GOT3 (cell line): Measurements from ENCODE around the gene CATSPER1.
"Not testable (repeated sequence)": the region's sequence is repeated elsewhere in the genome, so short reads cannot be mapped to it uniquely, and the experiment has no call there.

Experiments
- DNase-seq: peaks from one replicate; lab custom pipeline; 2025; ENCODE audit warnings: mixed read lengths; lab: John Stamatoyannopoulos, UW

CATSPER1 gene

GRCh38 chr11:66051766-66052663 is 25.7 kb upstream of the CATSPER1 start, which contains the start of gene SF3B2:
SF3B2 (plus strand) TSS chr11:66052364; CDS start chr11:66052385, 21 bp downstream.
- peak; percentile 78 for DNase-seq

- no peak for DNase-seq
Observed at GRCh38 chr11:66051371-66051765, 25.1 kb upstream of the CATSPER1 start.

- no peak for DNase-seq
Observed at GRCh38 chr11:66050581-66051231, 24.4 kb upstream of the CATSPER1 start.

DNA sequence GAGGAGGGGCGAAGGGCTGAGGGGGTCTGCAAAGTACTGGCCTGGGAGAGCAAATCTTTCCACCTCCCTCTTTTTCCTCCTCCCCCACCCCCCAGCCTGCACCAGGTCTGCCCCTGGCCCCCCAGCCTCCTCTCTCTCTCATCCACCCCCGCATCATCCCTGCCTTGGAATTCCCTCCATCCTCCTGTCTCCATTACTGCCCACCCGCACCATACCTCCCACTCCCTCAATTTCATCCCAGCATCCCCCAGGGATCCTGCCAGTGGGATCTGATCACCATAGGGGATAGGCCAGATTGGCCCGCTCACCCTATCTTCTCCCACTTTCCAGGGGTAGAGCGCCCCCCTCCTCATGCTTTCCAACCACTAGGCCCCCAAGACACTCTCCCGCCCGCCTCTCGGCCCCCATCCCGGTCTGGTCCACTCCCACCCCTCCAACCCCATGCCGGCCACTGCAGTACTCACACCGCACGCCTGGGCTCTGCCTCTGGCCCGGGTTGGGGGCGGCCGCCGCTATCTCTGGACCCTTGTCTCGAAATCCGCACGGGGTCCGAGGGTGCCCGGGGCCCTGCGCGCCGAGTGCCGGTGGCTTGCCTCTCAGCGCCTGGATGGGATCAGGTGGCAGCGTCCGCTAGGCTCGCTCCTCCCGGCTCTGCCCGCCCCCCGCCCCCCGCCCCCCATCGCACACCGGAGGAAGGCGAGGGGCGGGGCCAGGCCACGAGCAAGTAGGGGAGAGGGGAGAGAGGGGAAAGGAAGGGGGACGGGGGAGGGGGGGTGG is 22.5 kb upstream of the CATSPER1 start, which contains the start of gene GAL3ST3:
Gene GAL3ST3, minus strand, starts transcription at position 615 of the 777 bp plus-strand sequence. CDS start 3,746 bp downstream, outside the sequence.
- no peak for DNase-seq

DNA sequence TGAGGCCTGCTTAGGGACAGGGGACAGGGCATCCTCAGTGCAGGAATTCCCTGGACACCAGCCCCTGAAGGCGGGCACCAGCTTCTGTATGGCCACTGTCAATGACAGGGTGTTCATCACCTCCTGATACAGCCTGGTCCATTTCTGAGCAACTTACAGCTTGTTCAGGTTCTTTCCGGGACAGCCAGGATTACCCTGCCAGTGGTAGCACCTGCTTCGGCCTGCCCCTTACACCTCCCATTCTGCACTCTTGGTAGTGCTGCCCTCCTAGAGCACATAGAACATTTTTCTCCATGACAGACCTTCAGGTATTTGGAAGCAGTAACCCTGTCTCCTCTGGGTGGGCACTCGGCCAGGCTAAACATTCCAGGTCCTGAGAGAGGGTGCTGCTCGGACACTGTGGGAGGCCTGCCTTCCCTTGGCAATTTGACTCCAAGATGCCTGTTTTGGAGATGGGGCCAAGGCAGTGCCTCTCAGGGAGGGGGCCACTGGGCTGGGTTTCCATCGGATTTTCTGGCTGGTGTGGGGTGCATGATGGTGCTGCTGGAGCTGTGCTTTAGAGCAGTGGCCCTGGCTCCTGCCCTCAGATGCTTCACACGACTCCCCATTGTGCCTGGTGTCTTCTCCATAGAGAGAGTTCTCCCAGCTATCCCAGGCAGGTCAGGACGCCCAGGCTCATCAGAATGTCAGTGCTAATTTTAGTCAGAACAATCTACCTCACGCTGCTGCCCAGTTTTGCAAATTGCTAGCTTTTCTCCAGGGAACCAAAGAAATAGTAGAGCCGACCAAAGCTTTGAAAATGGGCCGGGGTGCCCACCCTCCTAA is 21.5 kb upstream of the CATSPER1 start:
- no peak for DNase-seq

GRCh38 chr11:66046901-66047300 is 20.6 kb upstream of the CATSPER1 start:
- DNase-seq = no peak

- DNase-seq = no peak
Observed at GRCh38 chr11:66045177-66045639, 18.9 kb upstream of the CATSPER1 start.

DNA sequence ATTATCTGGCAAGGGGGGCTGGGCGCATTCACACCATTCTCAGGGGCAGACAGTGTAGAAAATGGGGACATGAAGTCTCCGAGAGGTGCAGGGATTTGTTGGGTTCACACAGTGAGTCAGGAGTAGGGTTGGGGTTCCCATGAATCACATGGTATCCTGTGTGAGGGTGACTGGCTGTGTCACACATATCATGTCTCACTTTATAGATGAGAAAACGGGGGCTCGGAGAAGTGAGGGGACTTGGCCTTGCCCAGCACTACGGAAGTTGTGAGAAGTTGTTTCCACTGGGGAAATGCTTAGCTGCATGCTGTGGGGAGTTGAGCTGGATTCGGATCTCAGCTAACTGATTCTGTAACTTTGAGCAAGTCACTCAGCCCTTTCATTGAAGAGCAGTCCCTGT is 18.5 kb upstream of the CATSPER1 start:
- no peak for DNase-seq

DNA sequence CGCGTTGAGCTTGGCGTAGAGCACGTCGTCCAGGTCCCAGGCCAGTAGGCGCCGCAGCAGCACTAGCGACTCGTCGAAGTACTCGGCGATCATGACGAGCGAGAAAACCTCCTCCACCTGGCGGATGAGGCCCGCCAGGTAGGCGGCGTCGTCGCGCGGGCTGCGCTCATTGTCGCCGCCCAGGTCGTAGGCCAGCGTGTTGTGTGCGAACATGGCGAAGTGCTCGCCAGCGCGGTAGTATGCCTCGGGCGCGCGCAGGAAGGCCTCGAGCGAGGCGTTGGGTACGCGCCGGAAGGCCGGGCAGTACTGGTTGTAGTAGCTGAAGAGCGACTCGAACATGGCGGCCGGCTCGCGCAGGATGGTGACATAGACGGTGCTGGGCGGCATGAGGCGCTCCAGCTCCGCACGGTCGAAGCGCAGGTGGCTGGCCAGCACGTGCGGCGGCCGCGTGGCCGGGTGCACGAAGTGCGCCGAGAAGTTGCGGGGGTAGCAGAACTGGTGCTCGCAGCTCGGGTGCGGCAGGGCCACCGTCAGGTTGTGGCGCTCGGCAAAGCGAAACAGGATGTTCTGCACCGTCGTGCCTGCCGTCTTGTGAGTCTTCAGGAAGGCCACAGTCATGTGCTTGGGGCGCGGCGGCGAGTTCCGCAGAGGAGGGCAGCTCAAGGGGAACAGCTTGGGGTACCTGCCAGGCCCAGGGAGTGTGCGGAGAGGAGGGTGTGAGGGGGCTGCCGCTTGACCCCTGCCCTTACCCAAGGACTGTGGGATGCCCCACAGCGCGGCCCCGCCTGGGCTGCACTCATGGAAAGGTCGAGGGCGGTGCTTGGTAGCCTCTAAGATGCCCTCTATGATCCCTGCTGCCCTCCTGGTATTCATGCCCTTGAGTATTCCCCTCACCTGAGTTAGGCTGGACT is 17.0 kb upstream of the CATSPER1 start:
- no peak for DNase-seq

DNA sequence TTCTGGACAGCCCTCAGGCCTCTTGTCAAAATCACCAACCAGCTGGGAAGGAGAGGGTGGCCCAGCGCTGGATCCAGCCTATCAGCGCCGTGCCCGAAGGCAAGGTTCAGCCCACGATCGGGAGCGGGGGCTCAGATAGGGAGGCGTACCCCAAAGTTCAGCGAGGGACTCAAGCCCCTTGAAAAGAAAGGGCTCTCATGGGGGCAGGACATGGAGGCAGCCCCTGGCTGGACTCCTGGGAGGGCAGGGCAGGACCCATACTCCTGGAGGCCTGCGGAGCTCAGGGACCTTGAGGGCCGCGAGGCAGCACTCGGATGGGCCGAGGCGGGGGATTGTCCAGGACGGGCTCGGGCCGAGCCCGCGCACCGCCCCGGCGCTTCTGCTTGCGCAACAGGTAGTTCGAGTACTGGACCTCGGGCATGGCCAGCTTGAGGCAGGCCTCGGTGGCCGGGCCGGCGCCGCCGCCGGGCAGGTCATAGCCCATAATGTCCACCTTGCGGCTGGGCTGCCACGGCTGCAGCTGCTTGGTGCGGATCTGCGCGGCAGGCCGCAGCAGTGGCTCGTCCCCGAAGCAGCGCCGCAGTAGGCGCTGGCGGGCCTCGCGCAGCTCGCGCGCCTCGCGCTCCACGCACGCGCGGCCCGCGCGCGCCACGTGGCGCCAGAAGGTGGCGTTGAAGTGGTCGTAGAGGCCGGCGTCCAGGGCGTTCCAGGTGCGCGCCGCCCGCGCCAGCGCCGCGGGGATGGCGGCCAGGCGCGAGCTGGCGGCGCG is 16.1 kb upstream of the CATSPER1 start:
- no peak for DNase-seq

DNA sequence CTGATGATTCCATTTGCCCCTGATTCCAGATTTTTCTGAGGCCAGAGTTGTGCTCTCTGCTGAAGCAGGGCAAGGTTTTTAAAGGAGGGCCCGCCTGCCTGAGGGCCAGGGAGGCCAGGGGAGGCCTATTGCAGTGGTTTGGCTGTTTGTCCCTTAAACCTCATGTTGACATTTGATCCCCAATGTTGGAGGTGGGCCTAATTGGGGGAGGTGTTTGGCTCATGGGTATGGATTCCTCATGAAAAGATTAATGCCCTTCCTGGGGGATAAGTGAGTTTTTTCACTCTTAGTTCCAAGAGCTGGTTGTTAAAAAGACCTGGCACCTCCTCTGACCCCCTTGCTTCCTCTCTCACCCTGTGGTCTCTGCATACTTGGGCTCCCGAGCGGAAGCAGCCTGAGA is 13.5 kb upstream of the CATSPER1 start:
- DNase-seq = no peak

- DNase-seq = no peak
Observed at GRCh38 chr11:66037327-66037726, 11.0 kb upstream of the CATSPER1 start.

- no peak for DNase-seq
Observed at GRCh38 chr11:66036334-66036710, 10.0 kb upstream of the CATSPER1 start.

GRCh38 chr11:66035653-66036333 is 9.5 kb upstream of the CATSPER1 start:
- no peak for DNase-seq

DNA sequence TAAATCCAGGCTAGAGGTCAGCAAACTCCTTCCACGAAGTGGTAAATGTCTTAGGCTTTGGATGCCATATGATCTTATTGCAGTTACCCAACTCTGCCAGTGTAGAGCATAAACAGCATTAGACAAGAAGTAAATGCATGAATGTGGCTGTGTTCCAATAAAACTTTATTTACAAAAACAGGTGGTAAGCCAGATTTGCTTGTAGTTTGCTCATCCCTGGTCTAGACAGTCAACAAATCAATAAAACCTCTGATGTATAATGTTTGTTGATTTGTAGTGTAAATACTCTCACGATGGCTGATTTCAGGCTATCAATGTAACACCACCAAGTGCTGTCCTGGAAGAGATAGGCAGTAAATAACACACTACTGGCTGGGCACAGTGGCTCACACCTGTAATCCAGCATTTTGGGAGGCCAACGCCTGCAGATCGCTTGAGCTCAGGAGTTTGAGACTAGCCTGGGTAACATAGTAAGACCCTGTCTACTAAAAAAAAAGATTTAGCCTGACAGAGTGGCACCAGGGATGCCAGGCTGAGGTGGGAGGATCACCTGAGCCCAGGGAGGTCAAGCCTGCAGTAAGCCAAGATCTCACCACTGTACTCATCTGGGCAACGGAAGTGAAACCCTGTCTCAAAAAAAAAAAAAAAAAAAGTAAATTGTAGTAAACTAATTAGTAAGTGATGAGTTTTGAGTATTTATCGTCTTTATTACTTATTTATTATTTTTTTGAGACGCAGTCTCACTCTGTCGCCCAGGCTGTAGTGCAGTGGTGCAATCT is 6.9 kb upstream of the CATSPER1 start:
- DNase-seq = no peak

- DNase-seq = not testable (repeated sequence)
Observed at GRCh38 chr11:66023186-66023440, 3.2 kb downstream of the CATSPER1 start.

DNA sequence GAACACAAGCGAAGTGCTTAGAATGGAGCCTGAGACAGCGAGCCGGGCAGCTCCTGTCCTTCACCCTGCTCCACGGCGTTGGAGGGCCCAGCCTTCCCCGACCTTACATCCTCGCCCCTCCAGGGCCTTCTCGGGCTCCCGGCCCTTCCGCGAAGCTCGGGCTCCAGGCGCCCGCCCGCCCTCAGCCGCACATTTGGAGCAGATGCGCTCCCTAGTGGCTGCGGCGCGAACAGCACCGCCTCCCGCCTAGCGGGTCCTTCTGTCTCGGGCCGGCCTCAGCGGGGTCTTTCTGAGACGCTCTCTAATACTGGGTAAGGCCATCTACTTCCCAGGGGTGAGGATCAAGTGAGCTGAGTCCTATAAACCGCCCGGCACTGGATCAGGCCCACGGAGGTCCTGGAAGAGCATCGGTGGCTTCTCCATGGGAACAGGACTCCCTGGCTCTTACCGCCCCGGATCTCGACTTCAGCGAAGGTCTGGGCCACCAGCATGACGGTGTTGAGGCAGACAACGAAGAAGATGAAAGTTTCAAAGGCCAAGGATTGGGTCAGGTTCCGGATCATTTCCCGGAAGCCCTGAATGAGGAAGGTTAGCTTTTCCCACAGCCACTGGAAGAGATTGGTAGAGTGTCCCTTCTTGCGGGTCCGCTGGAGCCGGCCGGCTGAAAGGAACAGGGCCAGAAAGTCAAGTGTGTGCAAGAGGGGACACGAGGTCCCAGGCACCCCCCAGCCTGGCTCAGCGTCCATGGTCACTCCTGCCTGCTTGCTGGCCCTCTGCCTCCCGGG is 3.7 kb downstream of the CATSPER1 start:
- DNase-seq = peak; percentile 19
